Measurements from ENCODE around the gene HCAR2.
A peak's percentile ranks its signal among the peaks of the same experiment; 100 is the strongest.
"Not testable (repeated sequence)": the region's sequence is repeated elsewhere in the genome, so short reads cannot be mapped to it uniquely, and the experiment has no call there.

Gene HCAR2
- 0 to 0.97 (median 0) reads per million in 3 donors for total RNA-seq

- H3K9me3 ChIP-seq (ENCODE audit: control insufficient read depth, low read length); DNase-seq; H3K27me3 ChIP-seq (replicated peaks; ENCODE audit: control insufficient read depth, insufficient read depth, low read length, poor library complexity, severe bottlenecking); H3K36me3 ChIP-seq (ENCODE audit: control insufficient read depth, insufficient read depth, low read length); H3K4me3 ChIP-seq (ENCODE audit: insufficient read depth, low read depth, low read length, poor library complexity, severe bottlenecking); H3K27ac ChIP-seq (ENCODE audit: insufficient read depth, low read length, poor library complexity, severe bottlenecking); H3K4me1 ChIP-seq (ENCODE audit: control insufficient read depth, insufficient read depth, low read length, poor library complexity, severe bottlenecking): not testable (repeated sequence)
Measured at GRCh38 chr12:122702890-122703611, at the start of gene HCAR2. HCAR2 (minus strand) TSS chr12:122703357; CDS start chr12:122703283, 74 bp downstream.

GRCh38 chr12:122752464-122753318 is 49.5 kb upstream of the HCAR2 start, which contains the start of gene DENR:
DENR (plus strand) TSS chr12:122752824; CDS start chr12:122753702, 878 bp downstream.
- peak; percentile 98 to 99 (median 99) for DNase-seq
- Histone ChIP-seq H3K36me3 (ENCODE audit: control insufficient read depth, insufficient read depth, low read length) (peaks cover 21% of the 10 kb centered on the region), H3K4me3 (ENCODE audit: insufficient read depth, low read depth, low read length, poor library complexity, severe bottlenecking) (peak within 1 kb of the TSS; percentile 71), H3K27ac (ENCODE audit: insufficient read depth, low read length, poor library complexity, severe bottlenecking) (peak within 1 kb of the TSS; percentile 84), H3K4me1 (ENCODE audit: control insufficient read depth, insufficient read depth, low read length, poor library complexity, severe bottlenecking) (peaks cover 8% of the 10 kb centered on the region), H3K27me3 (replicated peaks; ENCODE audit: control insufficient read depth, insufficient read depth, low read length, poor library complexity, severe bottlenecking) (no peaks in the 10 kb centered on the region), H3K9me3 (ENCODE audit: control insufficient read depth, low read length) (no peaks in the 10 kb centered on the region)

GRCh38 chr12:122750781-122751515 is 47.8 kb upstream of the HCAR2 start:
- H3K27ac ChIP-seq (ENCODE audit: insufficient read depth, low read length, poor library complexity, severe bottlenecking); H3K27me3 ChIP-seq (replicated peaks; ENCODE audit: control insufficient read depth, insufficient read depth, low read length, poor library complexity, severe bottlenecking); H3K4me3 ChIP-seq (ENCODE audit: insufficient read depth, low read depth, low read length, poor library complexity, severe bottlenecking); H3K36me3 ChIP-seq (ENCODE audit: control insufficient read depth, insufficient read depth, low read length); H3K9me3 ChIP-seq (ENCODE audit: control insufficient read depth, low read length); DNase-seq; H3K4me1 ChIP-seq (ENCODE audit: control insufficient read depth, insufficient read depth, low read length, poor library complexity, severe bottlenecking): not testable (repeated sequence)

GRCh38 chr12:122749569-122750332 is 46.6 kb upstream of the HCAR2 start:
- no peaks in the 10 kb centered on the region for H3K36me3 ChIP-seq (ENCODE audit: control insufficient read depth, insufficient read depth, low read length)
- peaks cover 8% of the 10 kb centered on the region for H3K4me1 ChIP-seq (ENCODE audit: control insufficient read depth, insufficient read depth, low read length, poor library complexity, severe bottlenecking)
- no peak for DNase-seq
- no peak overlapping the region for H3K27ac ChIP-seq (ENCODE audit: insufficient read depth, low read length, poor library complexity, severe bottlenecking)
- H3K9me3 ChIP-seq (ENCODE audit: control insufficient read depth, low read length), result no peaks in the 10 kb centered on the region
- no peak overlapping the region for H3K4me3 ChIP-seq (ENCODE audit: insufficient read depth, low read depth, low read length, poor library complexity, severe bottlenecking)
- H3K27me3 ChIP-seq (replicated peaks; ENCODE audit: control insufficient read depth, insufficient read depth, low read length, poor library complexity, severe bottlenecking), result no peaks in the 10 kb centered on the region

- no peak overlapping the region for H3K27ac ChIP-seq (ENCODE audit: insufficient read depth, low read length, poor library complexity, severe bottlenecking)
Measured at GRCh38 chr12:122747224-122748135, 44.3 kb upstream of the HCAR2 start.

GRCh38 chr12:122743895-122744525 is 40.9 kb upstream of the HCAR2 start:
- no peak overlapping the region for H3K4me3 ChIP-seq (ENCODE audit: insufficient read depth, low read depth, low read length, poor library complexity, severe bottlenecking)
- no peak for DNase-seq
- H3K4me1 ChIP-seq (ENCODE audit: control insufficient read depth, insufficient read depth, low read length, poor library complexity, severe bottlenecking), result no peaks in the 10 kb centered on the region
- H3K27ac ChIP-seq (ENCODE audit: insufficient read depth, low read length, poor library complexity, severe bottlenecking), result no peak overlapping the region
- H3K9me3 ChIP-seq (ENCODE audit: control insufficient read depth, low read length), result no peaks in the 10 kb centered on the region
- H3K27me3 ChIP-seq (replicated peaks; ENCODE audit: control insufficient read depth, insufficient read depth, low read length, poor library complexity, severe bottlenecking), result no peaks in the 10 kb centered on the region
- H3K36me3 ChIP-seq (ENCODE audit: control insufficient read depth, insufficient read depth, low read length), result no peaks in the 10 kb centered on the region

More at GRCh38 chr12:122747224-122748135, 44.3 kb upstream of the HCAR2 start:
- H3K36me3 ChIP-seq (ENCODE audit: control insufficient read depth, insufficient read depth, low read length), result no peaks in the 10 kb centered on the region
- no peak for DNase-seq
- H3K27me3 ChIP-seq (replicated peaks; ENCODE audit: control insufficient read depth, insufficient read depth, low read length, poor library complexity, severe bottlenecking), result no peaks in the 10 kb centered on the region
- H3K4me3 ChIP-seq (ENCODE audit: insufficient read depth, low read depth, low read length, poor library complexity, severe bottlenecking), result no peak overlapping the region
- no peaks in the 10 kb centered on the region for H3K9me3 ChIP-seq (ENCODE audit: control insufficient read depth, low read length)
- no peaks in the 10 kb centered on the region for H3K4me1 ChIP-seq (ENCODE audit: control insufficient read depth, insufficient read depth, low read length, poor library complexity, severe bottlenecking)

- Histone ChIP-seq H3K4me1 (ENCODE audit: control insufficient read depth, insufficient read depth, low read length, poor library complexity, severe bottlenecking) (no peaks in the 10 kb centered on the region), H3K9me3 (ENCODE audit: control insufficient read depth, low read length) (no peaks in the 10 kb centered on the region), H3K27me3 (replicated peaks; ENCODE audit: control insufficient read depth, insufficient read depth, low read length, poor library complexity, severe bottlenecking) (no peaks in the 10 kb centered on the region), H3K36me3 (ENCODE audit: control insufficient read depth, insufficient read depth, low read length) (no peaks in the 10 kb centered on the region), H3K4me3 (ENCODE audit: insufficient read depth, low read depth, low read length, poor library complexity, severe bottlenecking) (no peak overlapping the region), H3K27ac (ENCODE audit: insufficient read depth, low read length, poor library complexity, severe bottlenecking) (no peak overlapping the region)
- no peak for DNase-seq
Measured at GRCh38 chr12:122740351-122740750, 37.2 kb upstream of the HCAR2 start.

GRCh38 chr12:122738571-122738970 is 35.4 kb upstream of the HCAR2 start:
- Histone ChIP-seq H3K27ac (ENCODE audit: insufficient read depth, low read length, poor library complexity, severe bottlenecking) (no peak overlapping the region), H3K36me3 (ENCODE audit: control insufficient read depth, insufficient read depth, low read length) (no peaks in the 10 kb centered on the region), H3K4me3 (ENCODE audit: insufficient read depth, low read depth, low read length, poor library complexity, severe bottlenecking) (no peak overlapping the region), H3K27me3 (replicated peaks; ENCODE audit: control insufficient read depth, insufficient read depth, low read length, poor library complexity, severe bottlenecking) (no peaks in the 10 kb centered on the region), H3K4me1 (ENCODE audit: control insufficient read depth, insufficient read depth, low read length, poor library complexity, severe bottlenecking) (no peaks in the 10 kb centered on the region), H3K9me3 (ENCODE audit: control insufficient read depth, low read length) (no peaks in the 10 kb centered on the region)
- DNase-seq, result no peak

All from effector memory CD4-positive, alpha-beta T cell (primary cell).